ENCODE data around the gene AGRN. TPM values are rescaled to one million over a fixed set of nuclear protein-coding genes. Genes with fewer than 3 reads are reported as not detected.

Gene AGRN
- total RNA-seq, 1 experiment from 2014 or later: 446 TPM

- BruUV-seq (replicated peaks): no TSS peak
- intact Hi-C loops (cut with micrococcal nuclease; ENCODE audit: unreplicated experiment): no loop called here
- CTCF ChIA-PET: no interaction called here
- no peak for TF ChIP-seq CTCF (IDR thresholded peaks at IDR 0.05; ENCODE audit: unreplicated experiment)
- no peaks in the 10 kb centered on the region for H3K9me3 Mint-ChIP-seq (ENCODE audit: low read depth, unreplicated experiment)
- no peaks in the 10 kb centered on the region for H3K4me1 Mint-ChIP-seq (ENCODE audit: low read depth, unreplicated experiment)
- H3K27ac Mint-ChIP-seq (ENCODE audit: unreplicated experiment): no peak overlapping the region
- H3K27me3 Mint-ChIP-seq (ENCODE audit: unreplicated experiment): no peaks in the 10 kb centered on the region
- H3K4me3 Mint-ChIP-seq (ENCODE audit: low read depth, unreplicated experiment): no peak overlapping the region
- peaks cover 35% of the 10 kb centered on the region for H3K36me3 Mint-ChIP-seq (ENCODE audit: insufficient read depth, unreplicated experiment)
- no peak for DNase-seq
These were observed 61.0 kb downstream of the AGRN start for GRCh38 chr1:1080951-1081310.

- intact Hi-C loops (cut with micrococcal nuclease; ENCODE audit: unreplicated experiment): no loop called here
- no peaks in the 10 kb centered on the region for H3K27me3 Mint-ChIP-seq (ENCODE audit: unreplicated experiment)
- TF ChIP-seq CTCF (IDR thresholded peaks at IDR 0.05; ENCODE audit: unreplicated experiment): no peak
- no peak overlapping the region for H3K4me3 Mint-ChIP-seq (ENCODE audit: low read depth, unreplicated experiment)
- CTCF ChIA-PET: no interaction called here
- H3K27ac Mint-ChIP-seq (ENCODE audit: unreplicated experiment): no peak overlapping the region
- no peak for DNase-seq
- no TSS peak for BruUV-seq (replicated peaks)
- no peaks in the 10 kb centered on the region for H3K4me1 Mint-ChIP-seq (ENCODE audit: low read depth, unreplicated experiment)
- no peaks in the 10 kb centered on the region for H3K9me3 Mint-ChIP-seq (ENCODE audit: low read depth, unreplicated experiment)
- H3K36me3 Mint-ChIP-seq (ENCODE audit: insufficient read depth, unreplicated experiment): peaks cover 35% of the 10 kb centered on the region
These were observed 61.7 kb downstream of the AGRN start for GRCh38 chr1:1081311-1082238.

GRCh38 chr1:1082239-1082775 lies 62.4 kb downstream of the AGRN start:
- Mint-ChIP-seq H3K4me1 (ENCODE audit: low read depth, unreplicated experiment) (no peaks in the 10 kb centered on the region), H3K9me3 (ENCODE audit: low read depth, unreplicated experiment) (no peaks in the 10 kb centered on the region), H3K36me3 (ENCODE audit: insufficient read depth, unreplicated experiment) (peaks cover 41% of the 10 kb centered on the region), H3K4me3 (ENCODE audit: low read depth, unreplicated experiment) (no peak overlapping the region), H3K27me3 (ENCODE audit: unreplicated experiment) (no peaks in the 10 kb centered on the region), H3K27ac (ENCODE audit: unreplicated experiment) (no peak overlapping the region)
- no peak for DNase-seq
- BruUV-seq (replicated peaks): no TSS peak
- CTCF ChIA-PET: no interaction called here
- intact Hi-C loops (cut with micrococcal nuclease; ENCODE audit: unreplicated experiment): no loop called here
- TF ChIP-seq CTCF (IDR thresholded peaks at IDR 0.05; ENCODE audit: unreplicated experiment): no peak

- Mint-ChIP-seq H3K27ac (ENCODE audit: unreplicated experiment) (no peak overlapping the region), H3K9me3 (ENCODE audit: low read depth, unreplicated experiment) (no peaks in the 10 kb centered on the region), H3K4me3 (ENCODE audit: low read depth, unreplicated experiment) (no peak overlapping the region), H3K4me1 (ENCODE audit: low read depth, unreplicated experiment) (no peaks in the 10 kb centered on the region), H3K27me3 (ENCODE audit: unreplicated experiment) (no peaks in the 10 kb centered on the region), H3K36me3 (ENCODE audit: insufficient read depth, unreplicated experiment) (peaks cover 42% of the 10 kb centered on the region)
- DNase-seq: no peak
- CTCF ChIA-PET: no interaction called here
- TF ChIP-seq CTCF (IDR thresholded peaks at IDR 0.05; ENCODE audit: unreplicated experiment): no peak
- BruUV-seq (replicated peaks): no TSS peak
- intact Hi-C loops (cut with micrococcal nuclease; ENCODE audit: unreplicated experiment): no loop called here
These were observed 63.0 kb downstream of the AGRN start for GRCh38 chr1:1082776-1083415.
